ENCODE results near the gene ANKRD9. TPM values are rescaled to one million over a fixed set of nuclear protein-coding genes. Genes with fewer than 3 reads are reported as not detected.

ANKRD9 gene
- total and polyA plus RNA-seq, 2 of the 13 experiments (the other 11 are each of a cell fraction or from before 2014, with no cell fraction given): 10.0 to 15.0 TPM

GRCh38 chr14:102540315-102541028 lies 30.9 kb upstream of the ANKRD9 start (continued):
- TF ChIP-seq, protein P1, sequence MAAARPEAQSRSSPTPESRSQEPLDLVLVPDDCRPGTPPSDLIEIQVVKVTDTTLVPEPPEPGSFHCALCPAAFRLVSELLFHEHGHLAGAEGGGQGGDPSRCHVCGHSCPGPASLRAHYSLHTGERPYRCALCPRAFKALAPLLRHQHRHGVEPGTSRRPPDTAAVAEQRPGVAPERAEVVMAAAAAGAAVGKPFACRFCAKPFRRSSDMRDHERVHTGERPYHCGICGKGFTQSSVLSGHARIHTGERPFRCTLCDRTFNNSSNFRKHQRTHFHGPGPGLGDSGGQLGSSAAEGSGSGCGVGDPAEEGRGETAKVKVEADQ (CRISPR knock-in tag; IDR thresholded peaks at IDR 0.05; ENCODE audit: borderline replicate concordance): no peak
- peak; percentile 33; the same call in 1 of the 2 replicates for TF ChIP-seq TFE3 (CRISPR knock-in tag; IDR thresholded peaks at IDR 0.05)
- no peak for TF ChIP-seq KDM4B (CRISPR knock-in tag; IDR thresholded peaks at IDR 0.05)
- TF ChIP-seq ZNF407 (CRISPR knock-in tag; IDR thresholded peaks at IDR 0.05; ENCODE audit: not compliant biosample characterization): no peak
- TF ChIP-seq ZFP41 (CRISPR knock-in tag; IDR thresholded peaks at IDR 0.05; ENCODE audit: borderline replicate concordance): 0 out of 2 replicates have a peak, but pooled peaks have one; percentile 26
- TF ChIP-seq ZNF446 (CRISPR knock-in tag; IDR thresholded peaks at IDR 0.05): no peak
- TF ChIP-seq IKZF5 (CRISPR knock-in tag; IDR thresholded peaks at IDR 0.05): 0 out of 2 replicates have a peak, but pooled peaks have one; percentile 2
- TF ChIP-seq ZNF205 (CRISPR knock-in tag; IDR thresholded peaks at IDR 0.05): no peak
- TF ChIP-seq, protein P2, sequence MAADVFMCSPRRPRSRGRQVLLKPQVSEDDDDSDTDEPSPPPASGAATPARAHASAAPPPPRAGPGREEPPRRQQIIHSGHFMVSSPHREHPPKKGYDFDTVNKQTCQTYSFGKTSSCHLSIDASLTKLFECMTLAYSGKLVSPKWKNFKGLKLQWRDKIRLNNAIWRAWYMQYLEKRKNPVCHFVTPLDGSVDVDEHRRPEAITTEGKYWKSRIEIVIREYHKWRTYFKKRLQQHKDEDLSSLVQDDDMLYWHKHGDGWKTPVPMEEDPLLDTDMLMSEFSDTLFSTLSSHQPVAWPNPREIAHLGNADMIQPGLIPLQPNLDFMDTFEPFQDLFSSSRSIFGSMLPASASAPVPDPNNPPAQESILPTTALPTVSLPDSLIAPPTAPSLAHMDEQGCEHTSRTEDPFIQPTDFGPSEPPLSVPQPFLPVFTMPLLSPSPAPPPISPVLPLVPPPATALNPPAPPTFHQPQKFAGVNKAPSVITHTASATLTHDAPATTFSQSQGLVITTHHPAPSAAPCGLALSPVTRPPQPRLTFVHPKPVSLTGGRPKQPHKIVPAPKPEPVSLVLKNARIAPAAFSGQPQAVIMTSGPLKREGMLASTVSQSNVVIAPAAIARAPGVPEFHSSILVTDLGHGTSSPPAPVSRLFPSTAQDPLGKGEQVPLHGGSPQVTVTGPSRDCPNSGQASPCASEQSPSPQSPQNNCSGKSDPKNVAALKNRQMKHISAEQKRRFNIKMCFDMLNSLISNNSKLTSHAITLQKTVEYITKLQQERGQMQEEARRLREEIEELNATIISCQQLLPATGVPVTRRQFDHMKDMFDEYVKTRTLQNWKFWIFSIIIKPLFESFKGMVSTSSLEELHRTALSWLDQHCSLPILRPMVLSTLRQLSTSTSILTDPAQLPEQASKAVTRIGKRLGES (CRISPR knock-in tag; IDR thresholded peaks at IDR 0.05; ENCODE audit: borderline replicate concordance): no peak
- TF ChIP-seq, protein P3, sequence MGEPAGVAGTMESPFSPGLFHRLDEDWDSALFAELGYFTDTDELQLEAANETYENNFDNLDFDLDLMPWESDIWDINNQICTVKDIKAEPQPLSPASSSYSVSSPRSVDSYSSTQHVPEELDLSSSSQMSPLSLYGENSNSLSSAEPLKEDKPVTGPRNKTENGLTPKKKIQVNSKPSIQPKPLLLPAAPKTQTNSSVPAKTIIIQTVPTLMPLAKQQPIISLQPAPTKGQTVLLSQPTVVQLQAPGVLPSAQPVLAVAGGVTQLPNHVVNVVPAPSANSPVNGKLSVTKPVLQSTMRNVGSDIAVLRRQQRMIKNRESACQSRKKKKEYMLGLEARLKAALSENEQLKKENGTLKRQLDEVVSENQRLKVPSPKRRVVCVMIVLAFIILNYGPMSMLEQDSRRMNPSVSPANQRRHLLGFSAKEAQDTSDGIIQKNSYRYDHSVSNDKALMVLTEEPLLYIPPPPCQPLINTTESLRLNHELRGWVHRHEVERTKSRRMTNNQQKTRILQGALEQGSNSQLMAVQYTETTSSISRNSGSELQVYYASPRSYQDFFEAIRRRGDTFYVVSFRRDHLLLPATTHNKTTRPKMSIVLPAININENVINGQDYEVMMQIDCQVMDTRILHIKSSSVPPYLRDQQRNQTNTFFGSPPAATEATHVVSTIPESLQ (CRISPR knock-in tag; conservative IDR thresholded peaks at IDR 0.05): no peak
